Vagina (tissue), 2 donors: Measurements from ENCODE around the gene REG1A.

Experiments used
- POLR2A ChIP-seq, 2 donors: fragments of 450-650 bp; IDR thresholded peaks; one replicate each; pipeline ENCODE4 v1.6.1; 2017; ENCODE audit warnings: antibody characterized with exemption in 2 of 2, mild to moderate bottlenecking in 2 of 2, moderate library complexity in 2 of 2
- TF ChIP-seq, protein P1 (sequence below), 3 experiments: fragments of 450-650 bp in 2 of 3; fragments of 200-600 bp in 1 of 3; sonication (generic) in 1 of 3; IDR thresholded peaks; one replicate each; pipeline ENCODE4 v1.5.1; 2017 to 2019; ENCODE audit warnings: antibody characterized with exemption in 3 of 3, mild to moderate bottlenecking in 2 of 3, moderate library complexity in 2 of 3

DNA sequence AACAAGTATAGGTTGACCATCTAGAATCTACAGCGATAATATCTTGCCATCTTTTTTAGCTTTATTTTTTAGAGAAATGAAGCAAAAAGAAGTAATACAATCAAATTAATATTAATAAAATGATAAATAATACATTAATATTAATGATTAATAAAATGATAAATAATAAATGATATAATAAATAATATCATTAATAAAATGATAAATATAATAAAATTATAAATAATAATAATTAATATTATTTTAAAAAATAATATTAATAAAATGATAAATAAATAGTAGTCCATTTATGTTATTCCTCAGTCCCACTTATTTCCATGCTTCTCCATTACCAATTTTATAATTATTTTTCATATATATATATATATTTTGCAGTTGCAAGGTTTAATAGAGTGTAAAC, 42.5 kb downstream of the REG1A start:
- TF ChIP-seq POLR2A (IDR thresholded peaks at IDR 0.05) = no peak
- TF ChIP-seq, protein P1, sequence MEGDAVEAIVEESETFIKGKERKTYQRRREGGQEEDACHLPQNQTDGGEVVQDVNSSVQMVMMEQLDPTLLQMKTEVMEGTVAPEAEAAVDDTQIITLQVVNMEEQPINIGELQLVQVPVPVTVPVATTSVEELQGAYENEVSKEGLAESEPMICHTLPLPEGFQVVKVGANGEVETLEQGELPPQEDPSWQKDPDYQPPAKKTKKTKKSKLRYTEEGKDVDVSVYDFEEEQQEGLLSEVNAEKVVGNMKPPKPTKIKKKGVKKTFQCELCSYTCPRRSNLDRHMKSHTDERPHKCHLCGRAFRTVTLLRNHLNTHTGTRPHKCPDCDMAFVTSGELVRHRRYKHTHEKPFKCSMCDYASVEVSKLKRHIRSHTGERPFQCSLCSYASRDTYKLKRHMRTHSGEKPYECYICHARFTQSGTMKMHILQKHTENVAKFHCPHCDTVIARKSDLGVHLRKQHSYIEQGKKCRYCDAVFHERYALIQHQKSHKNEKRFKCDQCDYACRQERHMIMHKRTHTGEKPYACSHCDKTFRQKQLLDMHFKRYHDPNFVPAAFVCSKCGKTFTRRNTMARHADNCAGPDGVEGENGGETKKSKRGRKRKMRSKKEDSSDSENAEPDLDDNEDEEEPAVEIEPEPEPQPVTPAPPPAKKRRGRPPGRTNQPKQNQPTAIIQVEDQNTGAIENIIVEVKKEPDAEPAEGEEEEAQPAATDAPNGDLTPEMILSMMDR (IDR thresholded peaks at IDR 0.05) = no peak
